WERI-Rb-1 (cell line): ENCODE data around the gene POLA1.
"Not testable (repeated sequence)": the region's sequence is repeated elsewhere in the genome, so short reads cannot be mapped to it uniquely, and the experiment has no call there.

Experiments used
- DNase-seq: peaks from one replicate; pipeline ENCODE4 v3.0.0-alpha.2; 2020
- H3K27ac ChIP-seq: fragments of 250-450 bp; sonication (Bioruptor Pico); 2 replicates; pipeline ENCODE4 v1.5.1; 2020; ENCODE audit warnings: mild to moderate bottlenecking, moderate library complexity
- H3K27me3 ChIP-seq: fragments of 250-450 bp; sonication (Bioruptor Pico); 2 replicates; pipeline ENCODE4 v1.5.1; 2021; ENCODE audit warnings: mild to moderate bottlenecking, low read depth, moderate library complexity; ENCODE audit not compliant: insufficient read depth, severe bottlenecking
- H3K36me3 ChIP-seq: fragments of 250-450 bp; sonication (Bioruptor Pico); 2 replicates; pipeline ENCODE4 v1.5.1; 2020; ENCODE audit warnings: mild to moderate bottlenecking, moderate library complexity
- H3K4me3 ChIP-seq: 2 replicates; pipeline ENCODE4 v1.5.1; 2011; ENCODE audit warnings: low read depth, mild to moderate bottlenecking, control low read depth, low read length
- H3K9me3 ChIP-seq: fragments of 250-450 bp; sonication (Bioruptor Pico); 2 replicates; pipeline ENCODE4 v1.5.1; 2021; ENCODE audit warnings: mild to moderate bottlenecking, moderate library complexity; ENCODE audit not compliant: severe bottlenecking
- TF ChIP-seq, protein P1 (sequence below): IDR thresholded peaks from 2 replicates; pipeline ENCODE4 v1.5.1; 2011; ENCODE audit warnings: low read depth, mild to moderate bottlenecking, control low read depth, inconsistent platforms, low read length

Gene POLA1

DNA sequence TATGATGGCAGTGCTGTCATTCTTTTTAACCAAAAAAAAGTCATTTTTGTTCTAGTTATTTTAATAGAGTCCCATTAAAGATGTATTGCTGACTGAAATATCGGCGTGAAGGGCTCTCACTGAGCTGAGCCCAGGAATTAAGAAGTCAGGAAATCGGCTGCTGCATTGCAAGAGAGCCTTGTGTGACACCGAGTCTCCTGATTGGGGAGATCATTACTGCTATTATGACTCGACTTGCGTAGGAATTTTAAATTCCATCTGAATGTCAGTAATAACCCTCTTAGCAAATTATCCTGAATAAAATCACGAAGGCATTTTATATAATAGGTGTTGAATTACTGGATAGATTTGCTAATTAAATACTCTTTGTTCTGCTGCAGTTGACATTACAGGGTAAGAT, 111.5 kb downstream of the POLA1 start:
- TF ChIP-seq, protein P1, sequence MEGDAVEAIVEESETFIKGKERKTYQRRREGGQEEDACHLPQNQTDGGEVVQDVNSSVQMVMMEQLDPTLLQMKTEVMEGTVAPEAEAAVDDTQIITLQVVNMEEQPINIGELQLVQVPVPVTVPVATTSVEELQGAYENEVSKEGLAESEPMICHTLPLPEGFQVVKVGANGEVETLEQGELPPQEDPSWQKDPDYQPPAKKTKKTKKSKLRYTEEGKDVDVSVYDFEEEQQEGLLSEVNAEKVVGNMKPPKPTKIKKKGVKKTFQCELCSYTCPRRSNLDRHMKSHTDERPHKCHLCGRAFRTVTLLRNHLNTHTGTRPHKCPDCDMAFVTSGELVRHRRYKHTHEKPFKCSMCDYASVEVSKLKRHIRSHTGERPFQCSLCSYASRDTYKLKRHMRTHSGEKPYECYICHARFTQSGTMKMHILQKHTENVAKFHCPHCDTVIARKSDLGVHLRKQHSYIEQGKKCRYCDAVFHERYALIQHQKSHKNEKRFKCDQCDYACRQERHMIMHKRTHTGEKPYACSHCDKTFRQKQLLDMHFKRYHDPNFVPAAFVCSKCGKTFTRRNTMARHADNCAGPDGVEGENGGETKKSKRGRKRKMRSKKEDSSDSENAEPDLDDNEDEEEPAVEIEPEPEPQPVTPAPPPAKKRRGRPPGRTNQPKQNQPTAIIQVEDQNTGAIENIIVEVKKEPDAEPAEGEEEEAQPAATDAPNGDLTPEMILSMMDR, result no peak
- Histone ChIP-seq H3K36me3 (no peaks in the 10 kb centered on the region), H3K27me3 (no peaks in the 10 kb centered on the region), H3K27ac (no peak overlapping the region), H3K9me3 (no peaks in the 10 kb centered on the region), H3K4me3 (no peak overlapping the region)
- no peak for DNase-seq

DNA sequence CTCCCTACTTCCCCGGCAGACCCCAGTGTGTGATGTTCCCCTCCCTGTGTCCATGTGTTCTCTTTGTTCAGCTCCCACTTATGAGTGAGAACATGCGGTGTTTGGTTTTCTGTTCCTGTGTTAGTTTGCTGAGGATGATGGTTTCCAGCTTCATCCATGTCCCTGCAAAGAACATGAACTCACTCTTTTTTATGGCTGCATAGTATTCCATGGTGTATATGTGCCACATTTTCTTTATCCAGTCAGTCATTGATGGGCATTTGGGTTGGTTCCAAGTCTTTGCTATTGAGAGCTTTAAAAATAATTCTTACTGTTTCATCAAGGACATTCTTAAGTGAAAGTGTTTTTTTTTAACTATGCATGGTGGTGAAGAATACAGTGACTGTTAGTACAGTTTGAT, 126.1 kb downstream of the POLA1 start:
- H3K4me3 ChIP-seq, H3K9me3 ChIP-seq, H3K27me3 ChIP-seq, H3K36me3 ChIP-seq, DNase-seq, H3K27ac ChIP-seq: not testable (repeated sequence)

DNA sequence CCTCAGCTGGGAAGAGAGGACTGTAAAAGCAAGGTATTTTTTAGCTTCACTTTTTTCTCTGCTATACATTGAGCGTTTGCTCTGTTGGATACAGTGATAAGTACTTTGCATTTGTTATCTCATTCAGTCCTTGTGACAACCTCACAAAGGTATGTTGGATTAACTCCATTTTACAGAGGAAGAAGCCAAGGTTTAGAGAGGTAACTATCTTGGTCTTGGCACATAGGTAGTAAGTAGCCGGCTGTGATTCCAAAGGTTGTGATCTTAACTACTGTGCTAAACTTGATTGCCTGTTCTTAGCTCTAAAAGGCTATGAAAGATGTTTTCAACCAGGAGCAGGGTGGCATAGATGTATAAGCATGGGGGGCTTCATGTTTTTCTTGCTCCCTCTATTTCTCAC, 134.4 kb downstream of the POLA1 start:
- Histone ChIP-seq H3K4me3 (no peak overlapping the region), H3K36me3 (peaks cover 3% of the 10 kb centered on the region; the same call in 1 of the 2 replicates), H3K27me3 (no peaks in the 10 kb centered on the region), H3K9me3 (no peaks in the 10 kb centered on the region), H3K27ac (no peak overlapping the region)
- TF ChIP-seq, protein P1, result no peak
- DNase-seq, result no peak

DNA sequence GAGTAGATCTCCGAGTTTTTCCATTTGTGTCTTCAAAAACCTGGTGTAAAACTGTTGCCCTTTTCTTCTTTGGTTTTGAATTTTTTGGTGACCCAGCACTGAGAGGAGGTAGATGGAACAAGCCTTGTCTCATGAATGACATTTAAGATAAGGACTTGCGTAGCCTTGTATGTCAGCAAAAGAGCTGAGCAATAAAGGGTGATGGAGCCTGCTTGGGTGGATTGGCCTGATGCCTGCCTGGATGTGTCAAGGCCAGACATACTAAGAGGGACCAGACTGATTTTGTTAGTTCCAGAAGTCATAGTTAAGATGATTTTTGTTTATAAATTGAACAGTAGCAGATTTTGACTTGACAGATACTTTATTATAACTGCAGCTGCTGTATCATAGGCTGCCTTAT, 134.9 kb downstream of the POLA1 start:
- peaks cover 3% of the 10 kb centered on the region; the same call in 1 of the 2 replicates for H3K36me3 ChIP-seq
- no peak overlapping the region for H3K27ac ChIP-seq
- TF ChIP-seq, protein P1, result no peak
- no peak overlapping the region for H3K4me3 ChIP-seq
- no peak for DNase-seq
- H3K9me3 ChIP-seq, result no peaks in the 10 kb centered on the region
- no peaks in the 10 kb centered on the region for H3K27me3 ChIP-seq

DNA sequence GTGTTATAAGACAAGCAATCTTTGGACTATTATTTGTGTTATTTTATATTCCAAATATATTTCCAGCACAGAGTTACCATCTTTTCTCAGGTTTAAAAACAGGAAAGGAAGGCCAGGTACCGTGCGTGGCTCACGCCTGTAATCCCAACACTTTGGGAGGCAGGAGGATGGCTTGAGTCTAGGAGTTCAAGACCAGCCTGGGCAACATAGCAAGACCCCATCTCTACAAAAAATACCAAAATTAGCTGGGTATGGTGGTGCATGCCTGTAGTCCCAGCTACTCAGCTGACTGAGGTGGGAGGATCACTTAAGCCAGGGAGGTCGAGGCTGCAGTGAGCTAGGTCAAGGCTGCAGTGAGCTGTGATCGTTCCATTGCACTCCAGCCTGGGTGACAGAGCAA, 140.0 kb downstream of the POLA1 start:
- Histone ChIP-seq H3K27ac (no peak overlapping the region), H3K27me3 (no peaks in the 10 kb centered on the region), H3K36me3 (0 out of 2 replicates have a peak, but pooled peaks cover 3% of the 10 kb centered on the region), H3K9me3 (no peaks in the 10 kb centered on the region), H3K4me3 (no peak overlapping the region)
- DNase-seq, result no peak
- TF ChIP-seq, protein P1, result no peak

DNA sequence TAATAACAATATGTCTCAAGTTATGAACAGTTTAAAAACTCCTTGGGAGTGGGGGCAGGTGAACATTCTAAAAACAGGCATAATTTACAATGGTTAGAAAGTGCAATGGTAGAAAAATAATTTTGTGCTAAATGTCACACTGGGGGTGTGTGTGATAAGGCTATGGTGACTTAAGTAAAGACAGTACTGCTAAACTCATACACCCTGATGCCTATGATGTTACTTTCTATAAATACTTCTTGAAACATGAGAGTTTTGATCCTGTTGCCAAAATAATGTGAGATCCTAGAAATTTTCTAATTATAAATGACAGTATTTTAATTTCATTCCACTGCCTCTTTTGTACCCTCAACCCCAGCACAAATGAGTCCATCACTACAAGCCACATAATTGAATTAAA, 144.2 kb downstream of the POLA1 start:
- TF ChIP-seq, protein P1, result no peak
- H3K27me3 ChIP-seq, result peaks cover 3% of the 10 kb centered on the region

More for the DNA sequence above, 144.2 kb downstream of the POLA1 start:
- Histone ChIP-seq H3K9me3 (no peaks in the 10 kb centered on the region), H3K36me3 (no peaks in the 10 kb centered on the region; the same call in 1 of the 2 replicates), H3K27ac (no peak overlapping the region), H3K4me3 (no peak overlapping the region)
- DNase-seq, result no peak
